ENCODE measurements around the gene COL18A1.

Gene COL18A1

GRCh38 chr21:45504021-45504515 is 99.1 kb downstream of the COL18A1 start:
- Histone ChIP-seq H3K9me3 (ENCODE audit: control insufficient read depth, low read length) (no peaks in the 10 kb centered on the region), H3K4me3 (ENCODE audit: insufficient read depth, low read depth, low read length, poor library complexity, severe bottlenecking) (no peak overlapping the region), H3K27ac (ENCODE audit: insufficient read depth, low read length, poor library complexity, severe bottlenecking) (no peak overlapping the region), H3K27me3 (replicated peaks; ENCODE audit: control insufficient read depth, insufficient read depth, low read length, poor library complexity, severe bottlenecking) (no peaks in the 10 kb centered on the region), H3K4me1 (ENCODE audit: control insufficient read depth, insufficient read depth, low read length, poor library complexity, severe bottlenecking) (no peaks in the 10 kb centered on the region), H3K36me3 (ENCODE audit: control insufficient read depth, insufficient read depth, low read length) (no peaks in the 10 kb centered on the region)
- DNase-seq, result no peak

DNA sequence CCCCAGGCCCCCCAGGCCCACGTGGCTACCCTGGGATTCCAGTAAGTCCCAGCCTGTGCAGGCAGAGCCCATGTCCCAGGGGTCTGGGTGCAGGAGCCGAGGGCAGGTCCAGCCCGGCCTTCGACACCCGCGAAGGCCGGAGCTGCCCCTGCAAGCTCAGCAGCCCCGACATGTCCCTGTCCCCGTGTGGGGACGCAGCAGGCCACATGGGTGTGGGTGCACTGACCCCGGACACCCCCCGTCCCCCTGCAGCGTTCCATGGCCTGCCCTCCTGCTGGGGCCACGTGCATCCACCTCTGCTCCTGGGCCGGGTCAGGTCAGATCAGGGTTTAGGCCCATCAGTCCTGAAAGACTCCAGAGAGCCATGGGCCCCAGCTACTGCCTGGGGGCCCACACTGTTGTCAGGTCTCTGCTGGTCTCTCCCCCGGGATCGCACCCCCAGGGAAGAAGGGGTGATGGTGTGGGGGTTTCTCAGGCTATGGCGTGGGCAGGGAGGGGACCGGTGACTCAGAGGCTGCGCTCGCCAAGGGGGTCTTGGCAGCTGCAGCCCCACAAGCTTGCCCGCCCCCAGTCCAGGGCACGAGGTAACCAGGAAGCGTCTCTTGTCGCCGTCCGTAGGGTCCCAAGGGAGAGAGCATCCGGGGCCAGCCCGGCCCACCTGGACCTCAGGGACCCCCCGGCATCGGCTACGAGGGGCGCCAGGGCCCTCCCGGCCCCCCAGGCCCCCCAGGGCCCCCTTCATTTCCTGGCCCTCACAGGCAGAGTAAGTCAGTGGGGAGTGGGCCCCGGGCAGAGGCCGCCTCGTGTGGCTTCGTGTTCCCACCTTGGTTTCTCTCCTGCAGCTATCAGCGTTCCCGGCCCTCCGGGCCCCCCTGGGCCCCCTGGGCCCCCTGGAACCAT is 99.8 kb downstream of the COL18A1 start:
- no peaks in the 10 kb centered on the region for H3K4me1 ChIP-seq (ENCODE audit: control insufficient read depth, insufficient read depth, low read length, poor library complexity, severe bottlenecking)
- no peak for DNase-seq
- no peak overlapping the region for H3K4me3 ChIP-seq (ENCODE audit: insufficient read depth, low read depth, low read length, poor library complexity, severe bottlenecking)
- no peaks in the 10 kb centered on the region for H3K36me3 ChIP-seq (ENCODE audit: control insufficient read depth, insufficient read depth, low read length)
- no peak overlapping the region for H3K27ac ChIP-seq (ENCODE audit: insufficient read depth, low read length, poor library complexity, severe bottlenecking)
- no peaks in the 10 kb centered on the region for H3K27me3 ChIP-seq (replicated peaks; ENCODE audit: control insufficient read depth, insufficient read depth, low read length, poor library complexity, severe bottlenecking)
- H3K9me3 ChIP-seq (ENCODE audit: control insufficient read depth, low read length), result no peaks in the 10 kb centered on the region

DNA sequence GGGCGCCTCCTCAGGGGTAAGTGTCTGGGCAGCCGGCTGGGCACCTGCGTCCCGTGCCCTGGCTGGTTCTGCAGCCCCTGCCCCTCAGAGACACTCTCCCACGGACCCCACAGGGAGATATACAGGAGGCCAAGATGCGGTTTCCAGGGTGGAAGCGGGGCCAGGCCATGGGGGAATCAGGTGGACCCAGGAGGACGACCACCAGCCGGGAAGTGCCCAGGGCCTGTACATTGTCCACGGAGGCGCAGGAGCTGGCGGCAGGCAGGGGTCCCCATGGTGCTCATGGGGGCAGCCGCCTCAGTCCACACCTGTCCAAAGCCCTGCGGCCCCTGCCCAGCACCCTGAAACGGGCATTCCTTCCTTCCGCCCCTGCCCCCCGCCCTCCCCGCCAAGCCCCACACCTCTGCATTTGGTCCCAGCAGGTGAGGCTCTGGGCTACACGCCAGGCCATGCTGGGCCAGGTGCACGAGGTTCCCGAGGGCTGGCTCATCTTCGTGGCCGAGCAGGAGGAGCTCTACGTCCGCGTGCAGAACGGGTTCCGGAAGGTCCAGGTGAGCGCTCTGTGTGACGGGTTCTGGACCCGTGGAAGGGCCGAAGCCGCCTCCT is 100.6 kb downstream of the COL18A1 start:
- H3K9me3 ChIP-seq (ENCODE audit: control insufficient read depth, low read length), result no peaks in the 10 kb centered on the region

GRCh38 chr21:45506241-45506817 is 101.4 kb downstream of the COL18A1 start:
- Histone ChIP-seq H3K27me3 (replicated peaks; ENCODE audit: control insufficient read depth, insufficient read depth, low read length, poor library complexity, severe bottlenecking) (no peaks in the 10 kb centered on the region), H3K9me3 (ENCODE audit: control insufficient read depth, low read length) (no peaks in the 10 kb centered on the region), H3K4me3 (ENCODE audit: insufficient read depth, low read depth, low read length, poor library complexity, severe bottlenecking) (no peak overlapping the region), H3K36me3 (ENCODE audit: control insufficient read depth, insufficient read depth, low read length) (no peaks in the 10 kb centered on the region), H3K4me1 (ENCODE audit: control insufficient read depth, insufficient read depth, low read length, poor library complexity, severe bottlenecking) (no peaks in the 10 kb centered on the region), H3K27ac (ENCODE audit: insufficient read depth, low read length, poor library complexity, severe bottlenecking) (no peak overlapping the region)
- DNase-seq, result no peak

More for the DNA sequence above, 100.6 kb downstream of the COL18A1 start:
- Histone ChIP-seq H3K4me1 (ENCODE audit: control insufficient read depth, insufficient read depth, low read length, poor library complexity, severe bottlenecking) (no peaks in the 10 kb centered on the region), H3K27me3 (replicated peaks; ENCODE audit: control insufficient read depth, insufficient read depth, low read length, poor library complexity, severe bottlenecking) (no peaks in the 10 kb centered on the region), H3K4me3 (ENCODE audit: insufficient read depth, low read depth, low read length, poor library complexity, severe bottlenecking) (no peak overlapping the region), H3K27ac (ENCODE audit: insufficient read depth, low read length, poor library complexity, severe bottlenecking) (no peak overlapping the region), H3K36me3 (ENCODE audit: control insufficient read depth, insufficient read depth, low read length) (no peaks in the 10 kb centered on the region)
- no peak for DNase-seq

DNA sequence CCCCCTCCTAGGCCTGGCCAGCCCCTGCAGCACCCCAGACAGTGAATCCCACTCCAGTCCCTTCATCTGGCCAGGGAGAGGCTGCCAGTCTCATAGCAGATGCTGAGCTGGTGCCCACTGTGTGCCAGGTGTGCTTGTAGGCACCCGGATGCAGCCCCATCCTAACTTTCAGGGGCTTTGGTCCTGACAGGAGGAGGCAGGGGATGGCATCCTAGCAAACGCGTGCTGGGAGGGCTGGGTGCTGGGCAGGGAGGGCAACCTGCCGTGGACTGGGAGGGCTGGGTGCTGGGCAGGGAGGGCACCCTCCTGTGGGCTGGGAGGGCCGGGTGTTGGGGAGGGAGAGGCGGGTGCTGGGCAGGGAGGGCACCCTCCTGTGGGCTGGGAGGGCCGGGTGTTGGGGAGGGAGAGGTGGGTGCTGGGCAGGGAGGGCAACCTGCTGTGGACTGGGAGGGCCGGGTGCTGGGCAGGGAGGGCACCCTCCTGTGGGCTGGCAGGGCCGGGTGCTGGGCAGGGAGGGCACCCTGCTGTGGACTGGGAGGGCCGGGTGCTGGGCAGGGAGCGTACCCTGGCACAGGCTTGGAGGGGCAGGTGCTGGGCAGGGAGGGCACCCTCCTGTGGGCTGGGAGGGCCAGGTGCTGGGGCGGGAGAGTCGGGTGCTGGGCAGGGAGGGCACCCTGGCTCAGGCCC is 102.0 kb downstream of the COL18A1 start:
- H3K27me3 ChIP-seq (replicated peaks; ENCODE audit: control insufficient read depth, insufficient read depth, low read length, poor library complexity, severe bottlenecking), result no peaks in the 10 kb centered on the region
- no peak overlapping the region for H3K4me3 ChIP-seq (ENCODE audit: insufficient read depth, low read depth, low read length, poor library complexity, severe bottlenecking)
- H3K36me3 ChIP-seq (ENCODE audit: control insufficient read depth, insufficient read depth, low read length), result no peaks in the 10 kb centered on the region
- H3K9me3 ChIP-seq (ENCODE audit: control insufficient read depth, low read length), result no peaks in the 10 kb centered on the region
- no peaks in the 10 kb centered on the region for H3K4me1 ChIP-seq (ENCODE audit: control insufficient read depth, insufficient read depth, low read length, poor library complexity, severe bottlenecking)
- no peak overlapping the region for H3K27ac ChIP-seq (ENCODE audit: insufficient read depth, low read length, poor library complexity, severe bottlenecking)
- no peak for DNase-seq

GRCh38 chr21:45507523-45507875 is 102.5 kb downstream of the COL18A1 start:
- Histone ChIP-seq H3K27ac (ENCODE audit: insufficient read depth, low read length, poor library complexity, severe bottlenecking) (no peak overlapping the region), H3K4me1 (ENCODE audit: control insufficient read depth, insufficient read depth, low read length, poor library complexity, severe bottlenecking) (no peaks in the 10 kb centered on the region), H3K36me3 (ENCODE audit: control insufficient read depth, insufficient read depth, low read length) (no peaks in the 10 kb centered on the region), H3K4me3 (ENCODE audit: insufficient read depth, low read depth, low read length, poor library complexity, severe bottlenecking) (no peak overlapping the region), H3K9me3 (ENCODE audit: control insufficient read depth, low read length) (no peaks in the 10 kb centered on the region), H3K27me3 (replicated peaks; ENCODE audit: control insufficient read depth, insufficient read depth, low read length, poor library complexity, severe bottlenecking) (no peaks in the 10 kb centered on the region)
- no peak for DNase-seq

- Histone ChIP-seq H3K36me3 (ENCODE audit: control insufficient read depth, insufficient read depth, low read length) (no peaks in the 10 kb centered on the region), H3K4me3 (ENCODE audit: insufficient read depth, low read depth, low read length, poor library complexity, severe bottlenecking) (no peak overlapping the region), H3K4me1 (ENCODE audit: control insufficient read depth, insufficient read depth, low read length, poor library complexity, severe bottlenecking) (no peaks in the 10 kb centered on the region), H3K9me3 (ENCODE audit: control insufficient read depth, low read length) (no peaks in the 10 kb centered on the region), H3K27ac (ENCODE audit: insufficient read depth, low read length, poor library complexity, severe bottlenecking) (no peak overlapping the region), H3K27me3 (replicated peaks; ENCODE audit: control insufficient read depth, insufficient read depth, low read length, poor library complexity, severe bottlenecking) (no peaks in the 10 kb centered on the region)
- no peak for DNase-seq
Measured at GRCh38 chr21:45507888-45508508, 103.0 kb downstream of the COL18A1 start.

- Histone ChIP-seq H3K9me3 (ENCODE audit: control insufficient read depth, low read length) (no peaks in the 10 kb centered on the region), H3K4me1 (ENCODE audit: control insufficient read depth, insufficient read depth, low read length, poor library complexity, severe bottlenecking) (no peaks in the 10 kb centered on the region), H3K36me3 (ENCODE audit: control insufficient read depth, insufficient read depth, low read length) (no peaks in the 10 kb centered on the region), H3K27me3 (replicated peaks; ENCODE audit: control insufficient read depth, insufficient read depth, low read length, poor library complexity, severe bottlenecking) (no peaks in the 10 kb centered on the region), H3K4me3 (ENCODE audit: insufficient read depth, low read depth, low read length, poor library complexity, severe bottlenecking) (no peak overlapping the region), H3K27ac (ENCODE audit: insufficient read depth, low read length, poor library complexity, severe bottlenecking) (no peak overlapping the region)
- DNase-seq, result no peak
Measured at GRCh38 chr21:45508607-45509565, 103.9 kb downstream of the COL18A1 start.

Data from effector memory CD4-positive, alpha-beta T cell (primary cell).